NCI-H1092 treated with DMSO at 0.1 percent for 48 hours (cell line): ENCODE measurements around the gene FCER1A.

ENCODE experiments used
- DNase-seq: peaks from one replicate; lab custom pipeline; 2025; lab: John Stamatoyannopoulos, UW

FCER1A gene

DNA sequence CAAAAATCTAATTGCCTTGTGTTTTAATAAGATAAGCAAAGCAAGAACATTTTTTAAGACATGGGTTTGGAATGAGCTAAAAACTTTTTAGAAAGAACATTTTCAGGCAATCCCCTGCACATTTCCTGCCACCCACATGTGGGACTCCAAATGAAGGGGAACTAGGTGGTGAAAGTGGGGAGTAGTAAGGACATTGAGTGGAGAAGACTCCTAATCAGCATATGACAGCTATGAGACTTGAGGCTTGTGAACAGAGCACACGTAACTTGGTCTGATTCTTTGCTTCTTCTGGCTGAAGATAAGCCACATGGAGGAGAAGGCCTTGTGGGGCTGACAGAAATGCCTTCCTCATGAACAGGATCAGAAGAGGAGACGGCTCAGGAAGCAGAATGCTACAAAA lies 50.3 kb downstream of the FCER1A start:
- DNase-seq: no peak
